ENCODE measurements around the gene EPHB6.

Gene EPHB6

GRCh38 chr7:142870147-142870559, 15.3 kb downstream of the EPHB6 start:
- H3K4me3 ChIP-seq (ENCODE audit: low read depth in 1 of 5, low read length in 5 of 5), result no peak overlapping the region
- no peak overlapping the region for H3K9ac ChIP-seq (ENCODE audit: low read length in 5 of 5)
- peaks cover 0 to 4% (median 0%) of the 10 kb centered on the region in 5 donors for H3K4me1 ChIP-seq (ENCODE audit: control insufficient read depth in 5 of 5, insufficient read depth in 5 of 5, low read length in 5 of 5)
- H3K9me3 ChIP-seq (ENCODE audit: control insufficient read depth in 5 of 5, low read length in 5 of 5), result no peaks in the 10 kb centered on the region
- no peak overlapping the region for H3K27ac ChIP-seq (ENCODE audit: low read depth, low read length)
- H3K27me3 ChIP-seq (ENCODE audit: control insufficient read depth in 5 of 5, insufficient read depth in 4 of 5, low read length in 5 of 5), result no peaks in the 10 kb centered on the region
- peaks cover 0 to 32% (median 9%) of the 10 kb centered on the region in 5 donors for H3K36me3 ChIP-seq (ENCODE audit: control insufficient read depth in 5 of 5, insufficient read depth in 5 of 5, low read length in 5 of 5)

GRCh38 chr7:142870566-142871259, 15.8 kb downstream of the EPHB6 start:
- Histone ChIP-seq H3K4me3 (ENCODE audit: low read depth in 1 of 5, low read length in 5 of 5) (no peak overlapping the region), H3K4me1 (ENCODE audit: control insufficient read depth in 5 of 5, insufficient read depth in 5 of 5, low read length in 5 of 5) (no peaks in the 10 kb centered on the region), H3K27me3 (ENCODE audit: control insufficient read depth in 5 of 5, insufficient read depth in 4 of 5, low read length in 5 of 5) (peaks cover 0 to under 1% (median 0%) of the 10 kb centered on the region in 5 donors), H3K36me3 (ENCODE audit: control insufficient read depth in 5 of 5, insufficient read depth in 5 of 5, low read length in 5 of 5) (peaks cover 0 to 32% (median 9%) of the 10 kb centered on the region in 5 donors), H3K9ac (ENCODE audit: low read length in 5 of 5) (no peak overlapping the region), H3K9me3 (ENCODE audit: control insufficient read depth in 5 of 5, low read length in 5 of 5) (no peaks in the 10 kb centered on the region), H3K27ac (ENCODE audit: low read depth, low read length) (no peak overlapping the region)

- Histone ChIP-seq H3K9ac (ENCODE audit: low read length in 5 of 5) (no peak overlapping the region), H3K4me3 (ENCODE audit: low read depth in 1 of 5, low read length in 5 of 5) (no peak overlapping the region), H3K36me3 (ENCODE audit: control insufficient read depth in 5 of 5, insufficient read depth in 5 of 5, low read length in 5 of 5) (peaks cover 0 to 32% (median 9%) of the 10 kb centered on the region in 5 donors), H3K9me3 (ENCODE audit: control insufficient read depth in 5 of 5, low read length in 5 of 5) (no peaks in the 10 kb centered on the region), H3K4me1 (ENCODE audit: control insufficient read depth in 5 of 5, insufficient read depth in 5 of 5, low read length in 5 of 5) (no peaks in the 10 kb centered on the region), H3K27me3 (ENCODE audit: control insufficient read depth in 5 of 5, insufficient read depth in 4 of 5, low read length in 5 of 5) (peaks cover 0 to 8% (median under 1%) of the 10 kb centered on the region in 5 donors), H3K27ac (ENCODE audit: low read depth, low read length) (no peak overlapping the region)
Observed at GRCh38 chr7:142871260-142872105, 16.6 kb downstream of the EPHB6 start.

GRCh38 chr7:142872106-142872675, 17.3 kb downstream of the EPHB6 start:
- no peak overlapping the region for H3K4me3 ChIP-seq (ENCODE audit: low read depth in 1 of 5, low read length in 5 of 5)
- H3K36me3 ChIP-seq (ENCODE audit: control insufficient read depth in 5 of 5, insufficient read depth in 5 of 5, low read length in 5 of 5), result peaks cover 0 to 32% (median 9%) of the 10 kb centered on the region in 5 donors
- H3K27ac ChIP-seq (ENCODE audit: low read depth, low read length), result no peak overlapping the region
- no peak overlapping the region for H3K9ac ChIP-seq (ENCODE audit: low read length in 5 of 5)
- peaks cover 2 to 13% (median 5%) of the 10 kb centered on the region in 5 donors for H3K27me3 ChIP-seq (ENCODE audit: control insufficient read depth in 5 of 5, insufficient read depth in 4 of 5, low read length in 5 of 5)
- H3K9me3 ChIP-seq (ENCODE audit: control insufficient read depth in 5 of 5, low read length in 5 of 5), result no peaks in the 10 kb centered on the region
- H3K4me1 ChIP-seq (ENCODE audit: control insufficient read depth in 5 of 5, insufficient read depth in 5 of 5, low read length in 5 of 5), result no peaks in the 10 kb centered on the region

GRCh38 chr7:142873281-142873784, 18.5 kb downstream of the EPHB6 start:
- Histone ChIP-seq H3K27me3 (ENCODE audit: control insufficient read depth in 5 of 5, insufficient read depth in 4 of 5, low read length in 5 of 5) (peaks cover 6 to 13% (median 8%) of the 10 kb centered on the region in 5 donors), H3K4me1 (ENCODE audit: control insufficient read depth in 5 of 5, insufficient read depth in 5 of 5, low read length in 5 of 5) (no peaks in the 10 kb centered on the region), H3K27ac (ENCODE audit: low read depth, low read length) (no peak overlapping the region), H3K4me3 (ENCODE audit: low read depth in 1 of 5, low read length in 5 of 5) (no peak overlapping the region), H3K36me3 (ENCODE audit: control insufficient read depth in 5 of 5, insufficient read depth in 5 of 5, low read length in 5 of 5) (peaks cover 0 to 22% (median 9%) of the 10 kb centered on the region in 5 donors), H3K9me3 (ENCODE audit: control insufficient read depth in 5 of 5, low read length in 5 of 5) (no peaks in the 10 kb centered on the region), H3K9ac (ENCODE audit: low read length in 5 of 5) (no peak overlapping the region)

- Histone ChIP-seq H3K9me3 (ENCODE audit: control insufficient read depth in 5 of 5, low read length in 5 of 5) (no peaks in the 10 kb centered on the region), H3K27ac (ENCODE audit: low read depth, low read length) (no peak overlapping the region), H3K9ac (ENCODE audit: low read length in 5 of 5) (no peak overlapping the region), H3K27me3 (ENCODE audit: control insufficient read depth in 5 of 5, insufficient read depth in 4 of 5, low read length in 5 of 5) (peaks cover 6 to 13% (median 8%) of the 10 kb centered on the region in 5 donors), H3K4me3 (ENCODE audit: low read depth in 1 of 5, low read length in 5 of 5) (no peak overlapping the region), H3K36me3 (ENCODE audit: control insufficient read depth in 5 of 5, insufficient read depth in 5 of 5, low read length in 5 of 5) (peaks cover 0 to 17% (median 9%) of the 10 kb centered on the region in 5 donors), H3K4me1 (ENCODE audit: control insufficient read depth in 5 of 5, insufficient read depth in 5 of 5, low read length in 5 of 5) (no peaks in the 10 kb centered on the region)
Observed at GRCh38 chr7:142873871-142874270, 19.0 kb downstream of the EPHB6 start.

GRCh38 chr7:142874409-142874808, 19.5 kb downstream of the EPHB6 start:
- Histone ChIP-seq H3K4me3 (ENCODE audit: low read depth in 1 of 5, low read length in 5 of 5) (no peak overlapping the region), H3K27ac (ENCODE audit: low read depth, low read length) (no peak overlapping the region), H3K9ac (ENCODE audit: low read length in 5 of 5) (no peak overlapping the region), H3K4me1 (ENCODE audit: control insufficient read depth in 5 of 5, insufficient read depth in 5 of 5, low read length in 5 of 5) (no peaks in the 10 kb centered on the region), H3K36me3 (ENCODE audit: control insufficient read depth in 5 of 5, insufficient read depth in 5 of 5, low read length in 5 of 5) (peaks cover 0 to 13% (median 7%) of the 10 kb centered on the region in 5 donors), H3K27me3 (ENCODE audit: control insufficient read depth in 5 of 5, insufficient read depth in 4 of 5, low read length in 5 of 5) (peaks cover 6 to 13% (median 8%) of the 10 kb centered on the region in 5 donors), H3K9me3 (ENCODE audit: control insufficient read depth in 5 of 5, low read length in 5 of 5) (no peaks in the 10 kb centered on the region)

GRCh38 chr7:142874837-142875236, 20.0 kb downstream of the EPHB6 start:
- no peaks in the 10 kb centered on the region for H3K9me3 ChIP-seq (ENCODE audit: control insufficient read depth in 5 of 5, low read length in 5 of 5)
- peaks cover 6 to 13% (median 9%) of the 10 kb centered on the region in 5 donors for H3K27me3 ChIP-seq (ENCODE audit: control insufficient read depth in 5 of 5, insufficient read depth in 4 of 5, low read length in 5 of 5)
- H3K36me3 ChIP-seq (ENCODE audit: control insufficient read depth in 5 of 5, insufficient read depth in 5 of 5, low read length in 5 of 5), result peaks cover 0 to 11% (median 6%) of the 10 kb centered on the region in 5 donors
- H3K4me1 ChIP-seq (ENCODE audit: control insufficient read depth in 5 of 5, insufficient read depth in 5 of 5, low read length in 5 of 5), result no peaks in the 10 kb centered on the region
- no peak overlapping the region for H3K27ac ChIP-seq (ENCODE audit: low read depth, low read length)
- no peak overlapping the region for H3K9ac ChIP-seq (ENCODE audit: low read length in 5 of 5)
- H3K4me3 ChIP-seq (ENCODE audit: low read depth in 1 of 5, low read length in 5 of 5), result no peak overlapping the region

GRCh38 chr7:142875456-142875855, 20.6 kb downstream of the EPHB6 start:
- peaks cover 6 to 13% (median 9%) of the 10 kb centered on the region in 5 donors for H3K27me3 ChIP-seq (ENCODE audit: control insufficient read depth in 5 of 5, insufficient read depth in 4 of 5, low read length in 5 of 5)
- no peaks in the 10 kb centered on the region for H3K9me3 ChIP-seq (ENCODE audit: control insufficient read depth in 5 of 5, low read length in 5 of 5)
- no peak overlapping the region for H3K4me3 ChIP-seq (ENCODE audit: low read depth in 1 of 5, low read length in 5 of 5)
- H3K27ac ChIP-seq (ENCODE audit: low read depth, low read length), result no peak overlapping the region
- no peaks in the 10 kb centered on the region for H3K4me1 ChIP-seq (ENCODE audit: control insufficient read depth in 5 of 5, insufficient read depth in 5 of 5, low read length in 5 of 5)
- peaks cover 0 to 8% (median 4%) of the 10 kb centered on the region in 5 donors for H3K36me3 ChIP-seq (ENCODE audit: control insufficient read depth in 5 of 5, insufficient read depth in 5 of 5, low read length in 5 of 5)
- no peak overlapping the region for H3K9ac ChIP-seq (ENCODE audit: low read length in 5 of 5)

Data from subcutaneous abdominal adipose tissue (tissue), 5 donors.